T-helper 2 cell (primary cell): ENCODE results near the gene BRD1.
A peak's percentile ranks its signal among the peaks of the same experiment; 100 is the strongest.

ENCODE experiments used
- DNase-seq, 5 experiments: peaks; one replicate each; pipeline versions ENCODE4 v3.0.0 to v3.0.0-alpha.2; 2012 to 2022
- total RNA-seq, 2 donors: gene quantifications; one replicate each; lab custom pipeline; 2026; lab: John Stamatoyannopoulos, UW

Gene BRD1
- total RNA-seq, result 143 to 272 reads per million in 2 donors

- DNase-seq, result peak in 4 of 5 experiments; percentile 37 to 86 (median 38)
These were observed at the start of gene BRD1 for GRCh38 chr22:49827853-49828598. TSS of gene BRD1 (minus strand) at chr22:49827873. CDS start at chr22:49824317, 3,556 bp downstream.

- DNase-seq, result peak in 1 of 5 experiments; percentile 61
These were observed 45.7 kb upstream of the BRD1 start for GRCh38 chr22:49873228-49873940.

GRCh38 chr22:49872347-49872746 lies 44.7 kb upstream of the BRD1 start:
- no peak for DNase-seq

GRCh38 chr22:49871482-49871881 lies 43.8 kb upstream of the BRD1 start:
- peak in 1 of 5 experiments; percentile 71 for DNase-seq

- peak in 3 of 5 experiments; percentile 14 to 94 (median 77) for DNase-seq
These were observed 42.4 kb upstream of the BRD1 start for GRCh38 chr22:49869845-49870712.

- DNase-seq, result peak in 1 of 5 experiments; percentile 45
These were observed 41.6 kb upstream of the BRD1 start for GRCh38 chr22:49869086-49869830.

GRCh38 chr22:49867303-49868265 lies 39.9 kb upstream of the BRD1 start:
- peak in 2 of 5 experiments; percentile 74 to 92 for DNase-seq

- DNase-seq, result no peak
These were observed 39.0 kb upstream of the BRD1 start for GRCh38 chr22:49866646-49867045.

GRCh38 chr22:49866134-49866533 lies 38.5 kb upstream of the BRD1 start:
- DNase-seq, result no peak

GRCh38 chr22:49865156-49865555 lies 37.5 kb upstream of the BRD1 start:
- no peak for DNase-seq

GRCh38 chr22:49863931-49864330 lies 36.3 kb upstream of the BRD1 start:
- DNase-seq, result no peak

GRCh38 chr22:49862496-49862776 lies 34.8 kb upstream of the BRD1 start:
- no peak for DNase-seq

GRCh38 chr22:49861642-49862495 lies 34.2 kb upstream of the BRD1 start:
- no peak for DNase-seq

- no peak for DNase-seq
These were observed 31.2 kb upstream of the BRD1 start for GRCh38 chr22:49858827-49859226.

- no peak for DNase-seq
These were observed 29.3 kb upstream of the BRD1 start for GRCh38 chr22:49856766-49857618.

GRCh38 chr22:49856343-49856742 lies 28.7 kb upstream of the BRD1 start:
- no peak for DNase-seq

GRCh38 chr22:49855251-49855911 lies 27.7 kb upstream of the BRD1 start:
- peak in 1 of 5 experiments; percentile 38 for DNase-seq

- DNase-seq, result peak in 1 of 5 experiments; percentile 50
These were observed 26.5 kb upstream of the BRD1 start for GRCh38 chr22:49853981-49854831.
